IPS-15b (cell line): ENCODE results near the gene ASXL2.
"Not testable (repeated sequence)": the region's sequence is repeated elsewhere in the genome, so short reads cannot be mapped to it uniquely, and the experiment has no call there.

ENCODE experiments used
- H3K27me3 ChIP-seq: one replicate; pipeline ENCODE4 v1.6.1; 2013; ENCODE audit warnings: low read length; ENCODE audit not compliant: control insufficient read depth, insufficient read depth
- H3K36me3 ChIP-seq: one replicate; pipeline ENCODE4 v1.6.1; 2013; ENCODE audit warnings: low read length; ENCODE audit not compliant: control insufficient read depth, insufficient read depth
- H3K4me1 ChIP-seq: one replicate; pipeline ENCODE4 v1.6.1; 2013; ENCODE audit warnings: mild to moderate bottlenecking, low read length; ENCODE audit not compliant: control insufficient read depth, insufficient read depth
- H3K4me3 ChIP-seq: one replicate; pipeline ENCODE4 v1.5.1; 2013; ENCODE audit warnings: low read depth, low read length
- H3K9ac ChIP-seq: one replicate; pipeline ENCODE4 v1.6.1; 2013; ENCODE audit warnings: low read depth, mild to moderate bottlenecking, low read length
- H3K9me3 ChIP-seq: one replicate; pipeline ENCODE4 v1.6.1; 2013; ENCODE audit warnings: mild to moderate bottlenecking, low read length; ENCODE audit not compliant: control insufficient read depth, insufficient read depth

Gene ASXL2

DNA sequence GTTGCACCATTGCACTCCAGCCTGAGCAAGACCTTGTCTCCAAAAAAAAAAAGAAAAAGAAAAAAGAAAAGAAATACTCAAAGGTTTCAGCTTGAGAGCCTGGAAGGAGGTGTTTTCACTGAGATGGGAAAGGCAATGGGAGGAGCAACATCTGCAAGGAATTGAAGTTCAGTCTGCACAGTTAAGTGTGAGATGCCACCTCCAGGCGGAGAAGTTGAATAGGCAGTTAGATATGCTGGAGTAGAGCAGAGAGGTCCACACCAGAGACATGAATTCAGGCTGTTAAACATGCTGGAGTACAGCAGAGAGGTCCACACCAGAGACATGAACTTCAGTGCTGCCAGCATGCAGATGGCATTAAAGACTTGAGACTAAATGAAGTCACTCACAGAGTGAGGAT, 163.5 kb downstream of the ASXL2 start:
- Histone ChIP-seq H3K4me3 (no peak overlapping the region), H3K27me3 (no peaks in the 10 kb centered on the region), H3K9me3 (no peaks in the 10 kb centered on the region)

DNA sequence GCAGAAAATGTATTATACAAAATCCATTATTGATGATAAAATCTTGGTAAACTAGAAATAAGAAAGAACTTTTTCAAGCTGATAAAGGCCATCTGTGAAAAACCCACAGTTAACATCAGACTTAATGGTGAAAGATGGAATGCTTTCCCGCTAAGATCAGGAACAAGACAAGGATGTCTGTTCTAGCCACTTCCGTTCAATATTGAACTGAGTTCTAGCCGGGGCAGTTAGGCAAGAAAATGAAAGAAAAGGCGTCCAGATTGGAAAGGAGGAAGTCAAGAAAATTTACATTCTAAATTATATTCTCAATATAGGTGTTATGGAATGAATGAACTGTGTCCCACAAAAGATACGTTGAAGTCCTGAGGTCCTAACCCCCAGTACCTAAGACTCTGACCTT, 165.8 kb downstream of the ASXL2 start:
- H3K9me3 ChIP-seq: no peaks in the 10 kb centered on the region

More for the DNA sequence above, 163.5 kb downstream of the ASXL2 start:
- no peak overlapping the region for H3K9ac ChIP-seq
- no peaks in the 10 kb centered on the region for H3K36me3 ChIP-seq
- no peaks in the 10 kb centered on the region for H3K4me1 ChIP-seq

DNA sequence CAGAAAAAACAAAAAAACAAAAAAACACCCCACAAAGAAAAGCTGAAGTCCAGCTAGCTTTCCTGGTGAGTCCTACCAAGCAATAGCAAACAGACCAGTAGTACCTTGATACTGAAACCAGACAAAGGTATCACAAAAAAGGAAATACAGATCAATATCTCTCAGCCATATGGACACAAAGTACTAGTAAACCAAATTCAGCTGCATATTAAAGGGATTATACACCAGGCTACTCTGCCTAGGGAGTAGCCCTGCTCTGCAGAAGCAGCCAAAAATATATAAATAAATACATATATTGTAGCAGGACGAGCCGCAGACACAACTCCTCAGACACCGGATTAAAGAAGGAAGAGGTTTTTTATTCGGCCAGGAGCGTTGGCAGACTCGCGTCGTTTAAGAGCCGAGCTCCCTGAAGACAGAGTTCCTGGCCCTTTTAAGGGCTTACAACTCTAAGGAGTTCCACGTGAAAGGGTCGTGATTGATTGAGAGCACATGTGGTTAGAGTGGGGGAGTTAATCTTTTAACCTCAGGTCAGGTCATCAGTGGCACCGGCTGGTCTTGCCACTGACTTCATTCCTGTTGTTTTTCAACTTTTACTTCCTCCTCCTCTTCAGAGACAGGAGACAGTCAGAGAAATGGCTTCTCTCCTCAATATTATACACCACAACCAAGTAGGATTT, 166.5 kb downstream of the ASXL2 start:
- Histone ChIP-seq H3K27me3 (no peaks in the 10 kb centered on the region), H3K9me3 (no peaks in the 10 kb centered on the region)

More for the DNA sequence above, 165.8 kb downstream of the ASXL2 start:
- Histone ChIP-seq H3K9ac (no peak overlapping the region), H3K4me3 (no peak overlapping the region), H3K4me1 (no peaks in the 10 kb centered on the region), H3K36me3 (no peaks in the 10 kb centered on the region), H3K27me3 (no peaks in the 10 kb centered on the region)

DNA sequence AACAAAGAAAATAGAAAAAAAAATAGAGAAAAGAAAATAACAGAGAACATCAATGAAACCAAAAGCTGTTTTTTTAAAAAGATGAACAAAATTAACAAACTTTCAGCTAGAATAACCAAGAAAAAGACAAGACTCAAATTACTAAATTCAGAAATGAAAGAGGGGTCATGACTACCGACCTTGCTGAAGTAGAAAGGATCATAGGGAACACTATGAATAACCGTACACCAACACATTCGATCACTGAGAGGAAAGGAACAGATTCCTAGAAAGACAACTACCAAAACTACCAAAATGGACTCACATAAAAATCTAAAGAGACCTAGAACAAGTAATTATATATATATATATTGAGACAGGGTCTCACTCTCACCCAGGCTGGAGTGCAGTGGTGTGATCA, 167.5 kb downstream of the ASXL2 start:
- no peak overlapping the region for H3K9ac ChIP-seq
- no peaks in the 10 kb centered on the region for H3K27me3 ChIP-seq
- no peaks in the 10 kb centered on the region for H3K36me3 ChIP-seq
- no peaks in the 10 kb centered on the region for H3K9me3 ChIP-seq
- H3K4me3 ChIP-seq: no peak overlapping the region
- no peaks in the 10 kb centered on the region for H3K4me1 ChIP-seq

More for the DNA sequence above, 166.5 kb downstream of the ASXL2 start:
- no peak overlapping the region for H3K4me3 ChIP-seq
- no peaks in the 10 kb centered on the region for H3K4me1 ChIP-seq
- no peaks in the 10 kb centered on the region for H3K36me3 ChIP-seq
- H3K9ac ChIP-seq: no peak overlapping the region

DNA sequence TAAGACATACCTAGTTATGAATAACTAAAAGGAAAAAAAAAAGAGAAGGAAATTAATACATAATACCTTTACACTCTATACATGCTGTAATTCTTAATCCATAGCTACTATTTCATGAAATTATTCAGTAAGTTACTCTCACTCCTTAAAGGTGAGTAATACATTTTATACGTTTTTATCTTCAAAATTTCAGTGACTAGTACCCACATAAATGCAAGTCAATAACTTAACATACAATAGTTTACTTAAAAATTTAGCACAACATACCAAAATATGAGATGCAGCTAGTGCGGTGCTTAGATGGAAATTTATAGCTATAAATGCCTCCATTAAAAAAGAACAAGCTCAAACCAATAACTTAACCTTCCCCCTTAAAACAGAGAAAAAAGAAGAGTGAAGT, 168.9 kb downstream of the ASXL2 start:
- Histone ChIP-seq H3K27me3 (no peaks in the 10 kb centered on the region), H3K4me3 (no peak overlapping the region), H3K36me3 (no peaks in the 10 kb centered on the region), H3K9me3 (no peaks in the 10 kb centered on the region), H3K4me1 (no peaks in the 10 kb centered on the region), H3K9ac (no peak overlapping the region)

DNA sequence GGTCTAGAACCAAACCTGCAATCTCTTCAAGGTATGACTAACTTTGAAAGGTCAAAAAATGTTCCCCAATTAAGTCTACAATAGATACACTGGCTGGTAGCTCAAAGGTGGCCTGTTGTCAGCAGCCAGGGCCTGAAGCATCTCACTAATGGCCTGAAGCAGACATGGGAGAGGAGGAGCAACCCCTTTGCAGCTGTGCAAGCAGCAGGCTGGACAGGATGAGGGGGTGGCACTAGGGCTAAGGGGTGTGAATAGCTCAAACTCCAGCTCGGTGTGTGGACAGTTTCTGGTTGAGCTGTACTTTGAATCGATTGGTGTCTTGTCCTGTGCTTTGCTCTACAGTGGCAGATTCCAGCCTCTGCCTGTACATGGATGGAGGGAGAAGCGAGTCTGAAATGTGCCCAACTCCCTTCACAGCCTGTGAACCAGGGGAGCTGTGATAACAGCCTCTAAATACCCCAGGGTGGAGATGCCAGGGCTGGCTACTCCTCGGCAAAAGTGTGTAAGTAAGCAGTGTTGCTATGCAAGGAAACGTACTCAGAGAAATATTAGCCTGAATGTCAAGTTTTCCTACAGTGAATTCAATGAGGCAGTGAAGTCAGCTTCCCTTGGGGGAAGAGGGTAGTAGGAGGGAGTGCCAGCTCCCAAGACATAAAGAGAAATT, 170.2 kb downstream of the ASXL2 start:
- Histone ChIP-seq H3K36me3 (no peaks in the 10 kb centered on the region), H3K4me3 (no peak overlapping the region), H3K9ac (no peak overlapping the region), H3K4me1 (no peaks in the 10 kb centered on the region), H3K9me3 (no peaks in the 10 kb centered on the region), H3K27me3 (no peaks in the 10 kb centered on the region)

DNA sequence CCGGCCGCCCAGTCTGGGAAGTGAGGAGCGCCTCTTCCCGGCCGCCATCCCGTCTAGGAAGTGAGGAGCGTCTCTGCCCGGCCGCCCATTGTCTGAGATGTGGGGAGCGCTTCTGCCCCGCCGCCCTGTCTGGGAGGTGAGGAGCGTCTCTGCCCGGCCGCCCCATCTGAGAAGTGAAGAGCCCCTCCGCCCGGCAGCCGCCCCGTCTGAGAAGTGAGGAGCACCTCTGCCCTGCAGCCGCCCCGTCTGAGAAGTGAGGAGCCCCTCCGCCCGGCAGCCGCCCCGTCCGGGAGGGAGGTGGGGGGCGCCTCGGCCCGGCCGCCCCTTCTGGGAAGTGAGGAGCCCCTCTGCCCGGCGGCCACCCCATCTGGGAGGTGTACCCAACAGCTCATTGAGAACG, 172.7 kb downstream of the ASXL2 start:
- not testable (repeated sequence) for H3K4me1 ChIP-seq, H3K9me3 ChIP-seq, H3K36me3 ChIP-seq, H3K4me3 ChIP-seq, H3K27me3 ChIP-seq, H3K9ac ChIP-seq

DNA sequence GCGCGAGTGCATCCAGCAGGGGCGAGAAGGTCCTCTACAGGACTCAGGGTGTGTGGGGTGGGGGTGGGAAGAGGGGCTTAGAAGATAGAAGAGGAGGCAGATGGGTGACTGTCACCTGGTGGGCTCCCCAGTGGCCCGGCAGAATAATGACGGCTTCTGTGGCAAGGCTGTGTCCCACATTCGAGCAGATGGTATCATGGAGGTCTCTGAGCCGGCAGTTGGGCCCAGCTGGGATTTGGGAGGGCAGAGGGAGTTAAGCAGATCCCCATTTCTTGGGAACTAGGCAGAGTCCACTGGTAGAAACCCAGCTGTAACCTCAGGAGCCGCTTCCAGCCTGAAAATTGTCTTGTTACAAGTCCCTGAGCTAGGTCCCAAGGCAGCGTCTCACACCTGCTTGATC, 176.5 kb downstream of the ASXL2 start:
- no peak overlapping the region for H3K4me3 ChIP-seq
- H3K9ac ChIP-seq: no peak overlapping the region
- H3K27me3 ChIP-seq: peaks cover 4% of the 10 kb centered on the region
- peaks cover 9% of the 10 kb centered on the region for H3K4me1 ChIP-seq
- no peaks in the 10 kb centered on the region for H3K36me3 ChIP-seq
- no peaks in the 10 kb centered on the region for H3K9me3 ChIP-seq

DNA sequence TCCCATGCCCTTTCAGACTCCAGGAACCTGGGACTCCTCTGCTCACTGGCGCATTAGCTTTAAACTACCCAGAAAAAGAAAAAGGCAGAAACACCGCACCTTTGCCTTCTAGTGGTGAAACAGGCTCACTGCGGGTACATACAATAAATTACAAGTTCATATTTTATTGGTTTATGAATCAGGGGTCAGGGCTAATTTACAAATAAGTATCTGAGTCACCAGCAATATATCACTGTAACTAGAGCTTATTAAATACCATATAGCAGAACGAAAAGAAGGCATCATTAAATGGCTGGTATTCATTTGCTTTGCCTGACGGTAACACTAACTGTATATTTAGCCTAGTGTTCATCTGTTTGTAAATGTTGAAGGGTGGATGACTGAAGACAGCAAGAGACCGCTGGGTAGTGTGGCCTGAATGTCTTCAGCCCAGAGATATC, 178.0 kb downstream of the ASXL2 start:
- Histone ChIP-seq H3K4me1 (peaks cover 9% of the 10 kb centered on the region), H3K27me3 (peaks cover 4% of the 10 kb centered on the region), H3K4me3 (no peak overlapping the region), H3K9me3 (no peaks in the 10 kb centered on the region), H3K9ac (no peak overlapping the region), H3K36me3 (no peaks in the 10 kb centered on the region)

DNA sequence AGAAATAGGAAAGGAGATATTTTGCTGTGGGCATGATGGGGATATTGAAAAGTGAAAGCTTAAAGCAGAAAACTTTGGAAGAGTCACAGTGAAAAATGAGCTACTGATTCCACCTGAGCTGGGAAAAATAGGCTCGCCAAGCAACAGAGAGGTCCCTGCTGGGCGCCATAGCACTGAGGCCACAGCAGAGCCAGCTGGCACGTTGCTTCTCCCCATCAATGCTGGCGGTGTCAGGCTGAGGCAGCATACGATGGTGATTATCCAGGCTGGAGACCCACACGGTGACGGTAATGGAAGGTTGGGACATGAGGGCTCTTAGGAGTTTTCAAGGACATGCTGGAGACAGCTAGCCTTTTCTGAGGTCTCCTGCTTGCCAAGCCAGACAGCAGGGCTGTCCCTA, 179.1 kb downstream of the ASXL2 start:
- Histone ChIP-seq H3K27me3 (peaks cover 4% of the 10 kb centered on the region), H3K9ac (no peak overlapping the region), H3K9me3 (no peaks in the 10 kb centered on the region), H3K4me3 (no peak overlapping the region), H3K4me1 (peaks cover 9% of the 10 kb centered on the region), H3K36me3 (no peaks in the 10 kb centered on the region)

DNA sequence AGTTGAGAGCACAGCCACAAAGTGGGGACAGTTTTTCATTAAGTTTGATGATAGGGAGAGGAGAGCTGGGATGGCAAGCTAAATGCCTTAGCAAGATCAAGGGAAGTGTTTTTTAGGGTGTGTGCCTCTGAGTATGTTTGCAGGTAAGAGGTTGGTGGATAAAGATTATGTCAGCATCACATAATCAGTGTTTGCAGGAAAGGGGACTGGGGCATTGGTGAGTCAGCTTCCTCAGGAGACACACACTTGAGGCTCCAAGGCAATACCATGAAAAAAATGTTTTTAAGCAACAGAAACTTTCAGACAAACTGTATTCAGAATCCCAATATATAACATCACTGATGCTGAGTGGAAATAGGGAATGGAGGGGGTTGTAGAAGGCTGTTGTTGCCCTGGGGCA, 179.5 kb downstream of the ASXL2 start:
- H3K4me1 ChIP-seq: peaks cover 9% of the 10 kb centered on the region
- H3K27me3 ChIP-seq: peaks cover 4% of the 10 kb centered on the region
- H3K4me3 ChIP-seq: no peak overlapping the region
- no peaks in the 10 kb centered on the region for H3K9me3 ChIP-seq
- no peaks in the 10 kb centered on the region for H3K36me3 ChIP-seq
- no peak overlapping the region for H3K9ac ChIP-seq
